SKM-1 treated with dmso at 0.1 percent for 144 hours (cell line): ENCODE measurements around the gene ME3.
"Not testable (repeated sequence)": the region's sequence is repeated elsewhere in the genome, so short reads cannot be mapped to it uniquely, and the experiment has no call there.

Experiments used
- DNase-seq: peaks from one replicate; lab custom pipeline; 2025; ENCODE audit not compliant: unreplicated experiment; lab: John Stamatoyannopoulos, UW

Gene ME3

DNA sequence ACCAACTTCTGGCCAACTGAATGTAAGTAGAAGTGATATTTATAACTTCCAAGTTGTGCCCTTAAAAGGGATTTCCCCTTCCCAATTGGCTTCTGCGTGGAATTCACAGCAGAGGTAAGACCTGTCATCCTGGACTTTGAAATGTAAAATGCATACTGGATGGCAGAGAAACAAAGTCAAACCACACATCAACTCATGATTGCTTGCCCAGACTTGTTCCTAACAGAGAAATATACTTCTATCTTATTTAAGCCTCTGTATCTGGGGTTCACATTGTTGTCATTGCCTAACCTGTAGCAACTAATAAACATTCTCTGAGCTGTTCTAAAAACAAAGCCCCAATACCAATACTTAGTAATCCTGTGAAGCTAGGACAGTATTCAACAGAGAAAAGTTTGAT is 6.2 kb downstream of the ME3 start:
- no peak for DNase-seq

DNA sequence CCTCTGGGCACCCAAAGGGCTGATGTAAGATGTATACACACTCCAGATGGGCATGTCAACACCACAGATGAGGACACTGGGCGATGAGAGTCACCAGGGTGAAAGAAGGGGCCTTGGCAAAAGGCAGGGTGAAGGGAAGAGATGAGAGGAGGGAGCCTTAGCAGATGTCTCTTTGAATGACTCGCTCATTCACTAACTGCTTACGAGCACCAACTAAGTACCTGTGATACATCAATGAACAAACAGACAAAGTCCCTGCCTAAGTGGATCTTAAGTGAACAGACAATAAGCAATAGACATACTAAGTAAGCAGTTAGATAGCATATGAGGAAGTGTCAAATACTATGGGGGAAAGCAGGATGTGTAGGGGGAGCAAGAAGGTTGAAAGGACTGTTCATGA is 7.5 kb downstream of the ME3 start:
- DNase-seq, result no peak

DNA sequence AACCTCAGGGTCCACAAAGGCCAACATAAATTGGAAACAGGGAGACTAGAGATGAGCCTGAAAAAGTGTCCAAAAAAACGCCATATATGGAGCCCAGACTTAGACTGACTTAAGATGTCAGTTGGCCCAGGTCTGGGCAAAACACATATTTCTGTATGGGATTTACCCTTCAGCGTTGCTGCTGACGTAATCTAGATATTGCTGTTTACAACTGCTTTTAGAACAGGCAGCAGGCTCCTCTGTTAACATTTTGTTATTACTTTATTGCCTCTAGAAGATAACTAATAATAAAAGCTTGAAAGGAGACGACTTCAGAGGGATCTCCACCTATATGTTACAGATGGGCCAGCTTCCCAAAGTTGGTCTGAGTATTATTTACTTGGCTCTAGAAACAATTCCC is 8.7 kb downstream of the ME3 start:
- no peak for DNase-seq

DNA sequence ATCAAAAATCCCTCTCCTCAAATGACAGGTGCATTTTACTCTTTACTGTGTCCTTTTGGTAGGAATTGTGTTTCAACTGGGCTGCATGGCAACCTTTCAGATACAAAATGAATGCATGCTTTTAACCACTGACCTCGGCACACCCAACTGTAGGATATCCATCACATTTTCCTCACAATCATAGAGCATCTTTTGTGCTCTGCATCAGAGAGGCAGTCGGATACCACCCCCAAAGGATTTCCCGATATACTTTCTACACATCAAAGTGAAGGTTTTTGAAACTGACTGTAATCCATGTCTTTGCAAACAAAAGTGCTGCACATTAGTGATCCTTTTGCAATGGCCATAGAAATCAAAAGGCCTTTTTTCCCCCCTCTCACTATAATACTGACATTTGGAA is 9.1 kb downstream of the ME3 start:
- DNase-seq, result no peak

DNA sequence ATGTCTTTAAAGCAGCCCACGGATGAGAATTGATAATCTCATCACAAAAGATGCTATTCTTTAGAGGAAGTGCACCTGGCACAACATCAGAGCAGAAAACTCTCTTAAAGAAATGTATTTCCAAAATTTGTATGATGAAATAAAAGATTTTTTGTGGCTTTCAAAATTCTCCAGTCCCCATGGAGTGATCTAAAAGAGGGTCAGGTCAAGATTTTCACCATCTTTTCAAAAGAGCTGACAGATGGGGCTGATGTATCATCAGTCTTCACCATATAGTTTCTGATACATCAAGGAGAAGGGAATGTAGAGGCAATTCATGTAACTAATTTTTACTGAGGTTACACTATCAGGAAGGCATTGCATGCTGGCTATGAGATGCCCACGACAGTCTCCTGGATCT is 11.7 kb downstream of the ME3 start:
- DNase-seq, result no peak

DNA sequence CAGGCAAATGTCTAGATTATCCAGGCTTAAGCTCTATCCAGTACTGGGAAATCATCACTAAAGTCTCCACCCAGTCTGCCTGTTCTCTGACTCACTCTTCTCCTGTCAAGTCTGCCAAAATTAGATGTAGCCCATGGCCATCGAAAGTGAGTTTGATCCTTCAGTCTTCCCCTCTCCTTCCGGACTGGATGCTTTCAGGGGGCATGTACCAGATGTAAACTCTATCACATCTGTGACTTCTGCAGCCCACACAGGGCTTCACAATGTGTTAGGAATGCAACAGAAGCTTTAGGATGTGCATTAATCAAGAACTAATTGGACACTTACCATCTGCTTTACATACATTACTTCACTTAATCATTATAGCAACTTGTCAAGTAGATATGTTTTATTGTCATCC is 12.3 kb downstream of the ME3 start:
- DNase-seq, result no peak

DNA sequence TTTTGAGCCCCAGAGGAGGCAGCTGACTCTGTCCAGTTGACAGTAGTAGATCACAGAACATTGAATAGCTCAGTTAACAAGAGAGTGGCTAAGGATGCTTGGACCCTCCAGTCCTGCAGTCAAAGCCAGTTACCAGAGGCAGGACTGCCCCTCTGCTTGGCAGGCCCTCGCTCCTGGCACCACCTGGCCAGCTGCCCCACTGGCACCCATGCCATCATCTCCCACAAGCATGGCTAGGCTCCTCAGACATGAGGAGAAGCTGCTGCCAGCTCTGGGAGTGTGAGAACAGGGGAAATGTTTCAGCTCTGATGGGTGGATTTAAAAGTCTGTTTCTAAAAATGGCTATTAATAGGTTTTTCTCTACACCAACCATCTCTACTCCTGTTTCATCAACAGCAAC is 13.9 kb downstream of the ME3 start:
- no peak for DNase-seq

DNA sequence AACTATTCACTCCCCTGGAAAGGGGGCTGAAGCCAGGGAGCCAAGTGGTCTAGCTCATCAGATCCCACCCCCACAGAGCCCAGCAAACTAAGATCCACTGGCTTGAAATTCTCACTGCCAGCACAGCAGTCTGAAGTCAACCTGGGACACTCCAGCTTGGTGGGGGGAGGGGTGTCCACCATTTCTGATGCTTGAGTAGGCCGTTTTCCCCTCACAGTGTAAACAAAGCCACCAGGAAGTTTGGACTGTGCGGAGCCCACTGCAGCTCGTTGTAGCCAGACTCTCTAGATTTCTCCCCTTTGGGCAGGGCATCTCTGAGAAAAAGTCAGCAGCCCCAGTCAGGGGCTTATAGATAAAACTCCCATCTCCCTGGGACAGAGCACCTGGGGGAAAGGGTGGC is 27.2 kb downstream of the ME3 start:
- not testable (repeated sequence) for DNase-seq

DNA sequence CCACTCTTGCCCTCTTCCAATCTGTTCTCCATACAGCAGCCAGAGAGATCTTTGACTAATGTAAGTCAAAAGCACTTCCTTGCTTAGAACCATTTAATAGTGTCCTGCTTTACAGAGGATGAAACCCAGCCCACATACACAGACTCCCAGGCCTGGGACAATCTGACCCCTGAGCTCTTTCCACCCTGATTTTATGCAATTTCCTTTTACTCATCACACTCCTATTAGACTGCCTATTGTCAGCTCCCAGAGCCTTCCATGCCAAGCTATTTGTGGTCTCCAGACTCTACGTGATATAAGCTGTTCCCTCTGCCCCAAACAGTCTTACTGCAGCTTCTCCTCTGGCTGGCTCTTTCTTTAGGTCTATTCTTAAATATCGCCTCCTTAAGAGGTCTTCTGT is 28.1 kb downstream of the ME3 start:
- DNase-seq, result no peak

DNA sequence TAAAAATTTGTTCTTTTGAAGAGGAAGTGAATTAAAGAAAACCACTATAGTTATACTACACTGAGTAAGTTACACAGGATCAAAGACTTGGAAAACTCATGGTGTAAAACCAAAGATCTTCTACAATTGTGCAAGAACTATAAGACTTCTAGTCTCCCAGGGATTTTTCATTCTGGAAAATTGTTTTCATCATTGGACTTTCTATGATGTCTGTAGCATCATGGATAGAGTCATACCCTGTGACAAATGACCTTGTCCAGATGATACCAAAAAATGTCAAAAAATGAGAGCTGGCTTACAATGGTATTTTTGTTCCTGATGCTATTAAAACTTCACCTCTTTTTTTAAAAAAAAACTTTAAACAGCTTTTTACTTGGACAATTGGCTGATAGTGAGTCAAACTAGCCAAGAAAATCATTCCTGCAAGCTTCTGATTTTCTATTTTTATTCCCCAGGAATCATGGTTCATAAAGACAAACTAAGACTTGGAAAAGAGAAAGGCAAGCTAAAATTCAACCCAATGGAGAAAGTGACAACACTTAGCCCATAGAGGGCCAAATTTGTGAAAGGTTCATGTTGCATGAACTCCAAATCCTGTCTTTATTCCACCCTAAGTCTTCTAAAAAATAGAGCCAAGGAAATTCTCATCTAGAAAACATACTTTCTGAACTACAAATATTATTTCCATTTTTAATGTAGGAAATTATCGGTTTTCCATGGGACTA is 30.7 kb downstream of the ME3 start:
- DNase-seq, result no peak

DNA sequence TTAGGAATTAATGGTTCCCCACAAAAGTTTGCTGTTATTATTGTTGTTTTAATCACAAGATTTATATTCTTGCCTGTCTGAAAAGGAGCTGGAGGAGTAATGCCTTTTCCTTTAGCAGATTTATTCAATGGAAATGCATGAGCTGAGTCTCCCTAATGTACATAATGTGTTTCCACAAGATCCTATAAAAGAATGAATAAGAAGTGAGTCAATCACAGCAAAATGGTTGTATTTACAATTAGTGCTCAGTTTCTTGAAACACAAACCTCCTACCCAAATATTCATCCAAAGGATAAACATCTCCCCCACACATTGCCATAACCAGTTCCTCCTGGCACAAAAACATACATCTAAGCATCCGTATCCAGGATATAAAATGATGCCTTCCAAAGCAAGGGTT is 33.3 kb downstream of the ME3 start:
- DNase-seq, result no peak

DNA sequence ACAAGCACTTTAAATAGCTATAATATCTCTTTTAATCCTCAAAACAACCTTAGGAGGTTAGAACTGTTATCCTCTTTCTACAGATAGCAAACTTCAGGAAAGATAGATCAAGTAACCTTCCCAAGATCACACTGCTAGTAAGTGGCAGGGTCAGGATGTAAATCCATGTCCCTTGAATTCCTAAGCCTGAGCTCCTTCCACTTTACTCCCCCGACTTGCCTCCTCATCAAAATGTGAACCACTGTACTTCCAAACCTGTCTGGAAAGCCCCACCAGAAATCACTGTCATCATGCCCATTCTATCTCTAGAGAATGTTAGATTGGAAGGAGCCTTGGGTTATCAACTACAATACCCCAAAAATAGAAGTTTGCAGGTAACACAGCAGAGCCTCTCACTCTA is 33.7 kb downstream of the ME3 start:
- no peak for DNase-seq

DNA sequence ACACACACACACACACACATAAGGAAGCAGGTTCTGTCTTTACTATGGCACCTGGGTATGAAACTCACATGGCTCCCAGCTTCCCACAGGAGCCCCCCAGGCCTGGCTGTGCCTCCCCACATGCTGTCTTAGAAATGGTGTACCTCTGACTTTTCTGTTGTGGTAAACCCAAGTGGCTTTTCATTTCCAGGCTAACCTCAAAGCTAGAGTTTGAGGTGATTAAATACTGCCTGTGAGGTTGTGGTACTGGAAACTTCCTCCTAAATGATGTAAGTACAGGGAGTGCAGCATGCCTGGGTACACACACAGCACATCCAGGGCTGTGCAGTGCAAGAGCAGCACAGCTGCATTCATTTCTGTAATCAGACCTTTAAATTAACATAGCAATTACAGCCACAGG is 34.4 kb downstream of the ME3 start:
- no peak for DNase-seq

DNA sequence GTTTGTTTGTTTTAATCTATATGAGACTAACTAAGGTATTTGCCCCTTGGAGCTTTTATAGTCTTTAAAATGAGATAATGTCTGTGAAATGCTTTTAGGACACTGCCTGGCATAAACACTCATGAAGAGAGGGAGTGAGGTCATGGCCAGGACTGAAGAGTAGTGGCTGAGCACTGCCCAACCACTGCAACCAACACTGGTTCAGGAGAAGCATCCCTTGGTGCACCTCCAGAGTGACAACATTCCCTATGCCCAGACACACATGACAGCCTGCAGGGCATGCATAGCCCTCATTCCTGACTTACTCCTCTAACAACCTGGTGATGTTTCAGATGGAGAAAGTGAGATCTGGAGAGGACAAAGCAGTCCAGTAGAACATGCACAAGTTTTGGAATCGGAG is 36.1 kb downstream of the ME3 start:
- no peak for DNase-seq

DNA sequence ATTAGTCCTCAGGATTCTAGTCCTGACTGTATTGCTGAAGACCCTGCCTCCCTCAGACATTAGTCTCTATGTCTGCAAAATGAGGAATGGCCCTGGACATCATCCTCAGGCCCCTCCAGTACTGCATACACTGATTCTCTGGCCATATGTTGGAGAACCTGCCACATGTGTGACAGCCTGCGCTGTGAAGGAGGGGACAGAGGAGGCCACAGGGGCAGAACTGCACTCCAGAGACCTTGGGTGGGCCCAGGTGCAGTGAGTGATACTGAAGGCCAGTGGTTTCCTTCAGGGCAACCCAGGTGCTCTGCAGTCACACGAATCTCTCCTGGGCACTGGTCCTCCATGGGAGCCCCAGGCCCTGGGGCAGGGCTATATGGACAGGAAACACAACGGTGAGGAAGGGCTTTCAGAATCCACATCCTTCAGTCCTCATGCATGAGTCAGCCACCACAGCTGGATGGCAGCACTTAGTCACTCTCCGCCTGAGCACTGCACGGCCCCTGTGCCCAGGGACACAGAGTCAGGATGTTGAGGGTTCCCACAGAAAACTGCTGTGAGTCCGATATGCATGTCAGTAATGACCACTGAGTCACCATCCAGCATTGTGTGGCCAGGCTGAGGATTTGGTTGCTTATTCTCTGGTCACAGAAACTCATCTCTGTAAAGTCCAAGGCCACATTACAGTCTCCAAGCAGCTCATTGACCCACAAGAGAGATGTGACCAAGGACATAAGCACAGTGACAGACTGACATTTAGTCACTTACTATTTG is 39.7 kb downstream of the ME3 start:
- DNase-seq, result no peak

DNA sequence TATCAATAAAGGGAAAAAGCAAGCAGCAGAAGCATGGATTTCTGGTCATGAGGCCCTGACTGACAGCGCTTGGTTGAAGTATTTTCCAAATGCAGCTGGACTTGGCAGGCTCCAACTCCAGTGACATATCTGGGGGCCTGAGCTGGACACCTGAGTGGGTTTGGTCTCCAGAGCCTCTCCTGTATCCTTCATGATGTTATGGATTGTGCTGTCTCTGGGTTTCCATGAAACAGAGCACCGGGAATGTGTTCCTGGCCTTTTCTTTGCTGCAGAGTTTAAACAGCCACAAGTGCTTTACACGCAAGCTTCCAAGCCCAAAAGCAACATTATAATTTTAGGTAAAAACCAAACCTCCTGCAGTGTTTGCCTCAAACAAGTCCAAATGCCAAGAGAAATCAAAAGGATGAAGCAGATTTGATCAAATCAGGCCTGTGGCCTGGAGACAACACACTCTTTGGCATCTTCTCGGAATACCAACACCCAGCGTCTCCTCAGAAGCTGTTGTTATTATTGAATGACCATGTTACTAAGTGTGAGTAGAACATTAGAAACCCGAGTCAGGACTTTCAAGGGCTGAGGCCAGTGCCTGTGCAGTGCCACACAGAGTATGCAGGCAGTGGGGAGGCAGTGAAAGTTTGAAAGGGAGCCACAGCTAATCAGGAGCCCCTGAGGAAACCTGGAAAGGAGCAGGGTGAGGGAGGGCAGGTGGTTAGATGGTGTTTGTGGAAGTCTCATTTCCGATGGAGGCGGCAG is 42.0 kb downstream of the ME3 start:
- no peak for DNase-seq

DNA sequence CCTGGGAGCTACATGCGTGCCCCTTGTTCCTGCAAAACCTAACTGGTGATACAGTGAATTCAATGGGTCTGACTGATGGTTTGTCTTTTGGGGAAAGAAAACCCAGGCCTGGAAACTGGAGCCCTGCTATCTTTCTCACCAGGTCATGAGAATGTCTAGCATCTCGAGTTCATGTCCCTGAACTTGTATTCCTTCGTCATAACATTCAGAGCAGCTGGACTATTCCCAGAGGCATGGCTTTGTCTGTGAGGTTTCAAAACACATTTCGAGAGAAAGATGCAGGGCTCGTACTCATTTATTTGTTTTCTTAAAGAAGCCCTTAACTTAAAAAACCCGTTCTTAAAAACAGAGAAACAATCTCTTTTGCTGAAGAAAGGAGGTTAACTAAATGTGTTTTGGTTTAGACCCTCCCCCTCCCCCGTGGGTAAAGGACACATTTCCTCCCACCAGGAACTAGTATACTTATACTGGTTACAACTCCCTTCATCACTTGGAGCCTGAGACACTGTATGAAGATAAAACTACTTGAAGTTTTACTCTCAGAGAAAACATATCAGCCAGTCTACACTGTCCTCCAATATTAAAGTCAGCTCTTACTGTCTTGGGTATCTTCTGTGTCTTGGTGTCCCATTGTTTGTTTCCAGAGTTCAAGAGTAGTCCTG is 43.2 kb downstream of the ME3 start:
- no peak for DNase-seq

DNA sequence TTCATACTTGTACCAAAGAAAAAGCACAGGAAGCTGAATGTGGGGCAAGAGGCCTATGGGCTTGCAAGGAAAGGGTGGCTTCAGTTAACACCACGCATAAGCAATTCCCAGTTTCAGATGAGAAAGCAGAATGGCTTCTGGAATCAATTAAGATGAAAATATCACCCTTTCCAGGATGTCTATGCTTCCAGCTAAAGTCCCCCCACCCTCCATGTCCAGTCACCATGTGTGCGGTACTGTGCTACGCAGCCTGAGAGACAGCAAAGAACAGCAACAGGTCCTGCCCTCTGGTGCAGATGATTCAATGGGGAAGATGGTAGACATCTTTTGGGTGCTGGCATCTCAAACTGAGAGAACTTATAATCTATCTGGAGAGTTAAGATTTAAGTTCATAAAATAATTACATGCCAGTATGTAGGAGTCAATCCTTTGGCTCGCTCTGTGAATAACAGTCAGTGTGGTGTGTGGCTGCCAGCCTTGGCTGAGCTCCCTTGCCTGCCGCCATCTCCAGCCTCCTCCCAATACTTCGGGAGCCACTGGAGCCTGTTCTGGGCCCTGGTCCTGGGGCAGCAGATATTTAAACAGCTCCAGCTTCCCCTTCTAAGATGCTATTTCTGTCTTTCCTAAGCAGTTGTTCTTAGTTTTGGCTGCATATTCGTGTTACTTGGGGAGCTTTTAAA is 44.5 kb downstream of the ME3 start:
- no peak for DNase-seq

DNA sequence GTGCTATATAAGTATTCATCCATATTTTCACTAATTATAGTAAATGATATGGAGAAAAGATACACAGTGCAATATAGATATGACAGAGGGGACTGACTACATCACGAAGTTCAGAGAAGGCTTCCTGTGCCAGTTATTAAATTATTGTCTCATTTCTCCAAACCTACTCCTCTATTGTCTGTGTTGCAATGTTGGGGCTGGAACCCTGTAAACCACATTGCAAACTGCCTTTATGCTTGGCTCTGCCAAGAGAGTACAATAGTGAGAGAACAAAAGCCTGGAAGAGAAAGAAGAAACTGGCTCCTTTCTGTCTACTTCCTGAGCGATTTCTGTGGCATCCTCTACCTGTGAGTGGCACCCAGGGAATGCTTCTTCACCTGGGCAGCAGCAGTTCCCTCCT is 46.4 kb downstream of the ME3 start:
- no peak for DNase-seq

DNA sequence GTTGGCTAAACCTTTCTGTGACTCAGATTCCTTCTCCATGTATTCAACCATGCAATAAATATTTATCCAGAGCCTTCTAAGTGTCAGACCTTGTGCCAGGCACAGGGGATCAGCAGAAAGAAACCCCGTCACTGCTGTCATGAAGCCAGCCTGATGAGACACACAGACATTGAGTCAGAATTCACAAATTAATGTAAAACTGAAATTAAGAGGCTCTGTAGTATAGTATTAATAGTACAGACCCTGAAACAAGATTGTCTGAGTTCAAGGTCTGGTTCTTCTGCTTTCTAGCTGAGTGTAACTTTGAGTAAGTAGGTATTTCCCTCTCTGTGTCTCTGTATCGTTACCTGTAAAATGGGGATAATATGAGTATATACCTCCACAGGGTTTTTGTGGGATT is 46.9 kb downstream of the ME3 start:
- DNase-seq, result no peak

DNA sequence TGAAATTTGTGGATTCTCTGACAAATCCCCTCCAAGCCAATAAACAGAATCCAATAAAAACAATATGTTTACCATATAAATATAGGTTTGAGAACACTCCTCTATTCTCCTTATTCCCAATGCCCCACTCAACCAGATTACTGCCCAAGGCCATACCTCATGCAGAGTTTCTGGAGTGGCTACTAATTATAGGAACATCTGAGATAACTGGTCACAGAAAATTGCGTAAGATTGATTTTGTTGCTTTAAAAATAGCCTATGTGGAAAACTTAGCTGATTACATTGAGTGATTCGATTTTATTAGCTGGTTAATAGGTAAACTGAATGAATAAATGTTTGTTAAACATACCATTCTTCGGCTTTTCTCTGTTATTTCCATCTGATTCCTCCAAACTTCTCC is 48.0 kb downstream of the ME3 start:
- no peak for DNase-seq
